Stimulated activated naive CD8-positive, alpha-beta T cell treated with anti-CD3 and anti-CD28 coated beads, Interleukin-15, amount 100 ng/mL, for 72 hours (primary cell): Measurements from ENCODE around the gene FGD6.

Source experiments
- ATAC-seq: fragments of 150-1000 bp; cut with Tn5 transposase; 2 replicates; pipeline ENCODE4 v1.10.0; 2021; ENCODE audit warnings: mild to moderate bottlenecking, moderate library complexity
- DNase-seq, 2 donors: peaks; one replicate each; pipeline ENCODE4 v3.0.0; 2021 to 2022
- H3K27ac Mint-ChIP-seq, 2 donors: one replicate each; pipeline ENCODE4 v1.8.0; 2022; ENCODE audit warnings: mild to moderate bottlenecking in 2 of 2, mixed read lengths in 2 of 2, moderate library complexity in 2 of 2
- H3K27me3 Mint-ChIP-seq: one replicate; pipeline ENCODE4 v1.8.0; 2022; ENCODE audit warnings: mixed read lengths
- H3K4me1 Mint-ChIP-seq: one replicate; pipeline ENCODE4 v1.8.0; 2022; ENCODE audit warnings: mild to moderate bottlenecking, mixed read lengths
- H3K4me3 Mint-ChIP-seq, 2 donors: one replicate each; pipeline ENCODE4 v1.8.0; 2022; ENCODE audit warnings: mild to moderate bottlenecking in 2 of 2, mixed read lengths in 2 of 2, moderate library complexity in 1 of 2
- H3K9me3 Mint-ChIP-seq, 2 donors: one replicate each; pipeline ENCODE4 v1.8.0; 2022; ENCODE audit warnings: mixed read lengths in 2 of 2

FGD6 gene

DNA sequence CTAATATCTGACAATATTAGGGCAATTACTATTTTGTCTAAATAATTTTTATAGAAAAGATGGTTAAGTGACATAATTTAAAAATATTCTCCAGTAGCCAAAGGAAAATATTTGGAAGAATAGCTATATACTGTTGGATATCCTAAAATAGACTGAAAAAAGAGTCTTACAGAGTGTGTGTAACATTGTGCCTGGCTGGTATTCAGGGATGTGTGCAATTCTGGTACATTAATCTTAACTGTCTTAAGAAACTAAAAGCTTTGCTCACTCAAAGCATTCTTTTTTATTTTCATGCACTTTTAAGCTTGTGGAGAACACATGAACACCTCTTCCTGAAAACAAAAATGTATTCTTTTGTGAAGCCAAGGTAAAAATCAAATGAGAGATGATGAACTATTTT, 133.8 kb downstream of the FGD6 start:
- Mint-ChIP-seq H3K27me3 (no peaks in the 10 kb centered on the region), H3K4me3 (no peak overlapping the region), H3K4me1 (peaks cover 6% of the 10 kb centered on the region), H3K27ac (no peak overlapping the region), H3K9me3 (no peaks in the 10 kb centered on the region)
- no peak for ATAC-seq
- DNase-seq: no peak

DNA sequence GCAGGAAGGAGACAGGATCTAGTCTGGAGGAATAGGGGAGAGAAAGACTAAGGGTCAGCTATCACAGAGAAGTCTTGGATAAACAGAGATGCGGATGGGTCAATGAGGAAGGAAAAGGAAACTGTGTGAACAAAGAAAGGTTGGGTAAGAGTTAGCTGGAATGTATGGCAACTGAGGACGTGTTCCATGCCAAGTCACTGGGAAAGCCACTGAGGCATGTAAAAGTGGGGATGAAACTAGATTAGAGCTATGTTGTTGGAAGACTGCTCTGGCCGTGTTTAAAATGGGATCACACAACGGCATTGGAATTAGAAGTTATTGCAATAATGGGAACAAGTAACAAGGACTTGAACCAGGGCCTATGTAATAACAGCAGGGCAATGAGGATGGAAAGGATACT, 139.9 kb downstream of the FGD6 start:
- no peaks in the 10 kb centered on the region for H3K9me3 Mint-ChIP-seq
- ATAC-seq (no peak), DNase-seq (no peak)
- H3K4me3 Mint-ChIP-seq: no peak overlapping the region
- no peaks in the 10 kb centered on the region for H3K27me3 Mint-ChIP-seq
- no peak overlapping the region for H3K27ac Mint-ChIP-seq
- no peaks in the 10 kb centered on the region for H3K4me1 Mint-ChIP-seq

GRCh38 chr12:95074766-95075165, 142.5 kb downstream of the FGD6 start:
- no peak overlapping the region for H3K27ac Mint-ChIP-seq
- peaks cover 7% of the 10 kb centered on the region for H3K4me1 Mint-ChIP-seq
- H3K9me3 Mint-ChIP-seq: no peaks in the 10 kb centered on the region
- no peaks in the 10 kb centered on the region for H3K27me3 Mint-ChIP-seq
- ATAC-seq: no peak
- DNase-seq: no peak
- H3K4me3 Mint-ChIP-seq: no peak overlapping the region

- ATAC-seq (no peak), DNase-seq (no peak)
- H3K9me3 Mint-ChIP-seq: no peaks in the 10 kb centered on the region
- H3K27ac Mint-ChIP-seq: peak overlapping the region in 1 of 2 donors; percentile 97
- peaks cover 7% of the 10 kb centered on the region for H3K4me1 Mint-ChIP-seq
- H3K27me3 Mint-ChIP-seq: no peaks in the 10 kb centered on the region
- H3K4me3 Mint-ChIP-seq: peak overlapping the region; percentile 89 to 92
Measured at GRCh38 chr12:95073698-95074520, 143.4 kb downstream of the FGD6 start.

DNA sequence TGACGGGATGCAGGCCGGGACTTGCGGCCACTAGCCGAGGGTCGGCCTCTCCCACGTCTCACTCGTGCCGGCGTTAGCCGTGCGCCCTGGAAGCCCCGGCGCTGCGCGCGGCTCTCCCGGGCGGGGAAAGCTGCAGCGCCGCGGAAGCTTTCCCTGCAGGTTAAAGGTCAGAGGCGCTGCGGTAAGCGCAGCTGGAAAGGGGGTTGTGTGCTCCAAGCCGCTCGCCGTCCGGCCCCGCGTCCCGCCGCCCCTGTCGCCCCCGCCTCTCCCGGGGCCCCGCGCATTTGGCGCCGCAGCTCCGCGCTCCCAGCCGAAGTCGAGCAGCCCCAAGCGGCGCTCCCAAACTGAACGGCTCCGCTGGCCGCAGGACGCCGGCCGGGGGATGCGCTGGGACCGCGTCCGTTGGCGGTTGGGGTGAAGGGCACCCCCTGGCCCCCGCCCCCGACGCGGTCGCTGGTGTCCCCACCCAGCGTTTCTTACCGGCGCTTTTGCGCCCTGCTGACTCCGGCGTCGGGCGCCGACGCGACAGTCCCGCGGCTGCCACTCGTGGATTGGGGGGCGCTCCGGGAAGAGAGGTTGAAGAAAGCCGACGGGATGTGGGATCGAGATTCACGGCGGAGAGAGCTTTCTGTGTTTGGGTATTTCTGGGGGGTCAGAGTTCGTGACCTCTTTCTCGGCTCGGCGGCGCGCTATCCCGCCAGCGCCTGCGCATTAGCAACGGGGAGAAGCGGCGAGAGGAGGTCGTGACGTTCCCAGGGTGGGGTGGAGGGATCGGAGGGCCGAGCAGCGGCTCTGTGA, 144.2 kb downstream of the FGD6 start, which contains the start of gene NR2C1:
Gene NR2C1 (minus strand): TSS at position 719 of the 798 bp plus-strand sequence. CDS start 6,234 bp downstream, outside the sequence.
- H3K27ac Mint-ChIP-seq: peak within 1 kb of the TSS; percentile 96 to 97
- peak; percentile 97 for ATAC-seq
- peak; percentile 90 to 96 for DNase-seq
- no peaks in the 10 kb centered on the region for H3K27me3 Mint-ChIP-seq
- no peaks in the 10 kb centered on the region for H3K9me3 Mint-ChIP-seq
- H3K4me3 Mint-ChIP-seq: peak within 1 kb of the TSS; percentile 89 to 92
- H3K4me1 Mint-ChIP-seq: peaks cover 7% of the 10 kb centered on the region

DNA sequence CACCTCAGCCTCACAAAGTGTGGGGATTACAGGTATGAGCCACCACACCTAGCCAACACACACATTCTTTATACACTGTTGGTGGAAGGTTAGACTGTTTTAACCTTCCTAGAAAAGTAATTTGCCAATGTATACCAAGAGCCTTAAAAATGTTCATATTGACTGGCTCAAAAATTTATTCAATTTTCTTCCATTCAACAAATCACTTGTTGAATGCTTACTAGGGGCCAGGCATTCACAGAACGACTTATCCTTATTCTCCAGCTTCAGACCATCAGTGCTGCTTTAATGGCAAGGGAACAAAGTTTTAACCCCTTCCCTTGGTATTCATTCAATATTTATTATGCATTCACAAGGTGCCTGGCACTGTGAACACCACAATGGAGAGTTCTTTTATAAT, 146.9 kb downstream of the FGD6 start:
- no peaks in the 10 kb centered on the region for H3K9me3 Mint-ChIP-seq
- H3K4me1 Mint-ChIP-seq: peaks cover 7% of the 10 kb centered on the region
- ATAC-seq: no peak
- no peak overlapping the region for H3K4me3 Mint-ChIP-seq
- no peaks in the 10 kb centered on the region for H3K27me3 Mint-ChIP-seq
- DNase-seq: no peak
- H3K27ac Mint-ChIP-seq: no peak overlapping the region

GRCh38 chr12:95066091-95066855, 151.0 kb downstream of the FGD6 start:
- no peaks in the 10 kb centered on the region for H3K27me3 Mint-ChIP-seq
- no peak for ATAC-seq
- DNase-seq: no peak
- H3K4me3 Mint-ChIP-seq: no peak overlapping the region
- no peaks in the 10 kb centered on the region for H3K9me3 Mint-ChIP-seq
- H3K27ac Mint-ChIP-seq: no peak overlapping the region
- H3K4me1 Mint-ChIP-seq: peaks cover 7% of the 10 kb centered on the region

- no peak overlapping the region for H3K27ac Mint-ChIP-seq
- no peak overlapping the region for H3K4me3 Mint-ChIP-seq
- no peaks in the 10 kb centered on the region for H3K27me3 Mint-ChIP-seq
- no peaks in the 10 kb centered on the region for H3K9me3 Mint-ChIP-seq
- H3K4me1 Mint-ChIP-seq: no peaks in the 10 kb centered on the region
- DNase-seq (no peak), ATAC-seq (no peak)
Measured at GRCh38 chr12:95060951-95061350, 156.3 kb downstream of the FGD6 start.

DNA sequence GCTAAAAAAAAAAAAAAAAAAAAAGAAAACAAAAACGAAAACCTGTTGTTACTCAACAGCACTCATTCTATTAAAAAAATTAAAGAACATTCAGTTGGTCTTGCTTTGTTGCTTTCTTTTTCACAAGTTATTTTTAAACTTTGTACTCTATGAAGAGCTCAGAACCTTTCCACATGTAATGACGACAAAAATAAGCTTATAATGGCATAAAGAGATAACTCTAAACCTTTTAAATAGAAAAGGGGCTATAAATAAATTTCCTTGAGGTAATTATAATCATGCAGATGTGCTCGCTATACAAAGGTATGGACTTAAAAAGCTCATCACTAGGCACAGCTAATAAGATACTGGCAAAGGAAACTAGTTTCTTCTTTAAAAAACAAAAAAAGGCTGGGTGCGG, 157.3 kb downstream of the FGD6 start:
- Mint-ChIP-seq H3K27ac (no peak overlapping the region), H3K4me3 (no peak overlapping the region), H3K27me3 (no peaks in the 10 kb centered on the region), H3K9me3 (no peaks in the 10 kb centered on the region), H3K4me1 (no peaks in the 10 kb centered on the region)
- ATAC-seq: no peak
- DNase-seq: no peak

DNA sequence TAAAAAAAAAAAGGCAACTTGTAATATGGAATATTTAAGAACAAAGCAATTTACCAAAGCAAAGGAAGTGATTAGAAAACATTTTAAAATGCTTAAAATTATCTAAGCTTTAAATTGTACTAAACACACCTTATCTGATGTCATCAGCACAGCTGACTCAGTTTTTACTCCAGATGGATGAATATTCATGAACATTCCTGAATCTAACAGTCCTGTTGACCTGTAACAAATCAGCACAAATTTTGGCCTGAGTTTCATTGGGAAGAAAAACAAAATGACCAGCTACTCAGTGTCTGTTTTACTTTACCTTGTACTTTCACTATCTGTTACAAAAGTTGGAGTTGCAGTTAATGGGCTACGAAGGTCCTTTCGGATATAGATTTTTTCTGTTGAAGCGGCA, 159.8 kb downstream of the FGD6 start:
- Mint-ChIP-seq H3K9me3 (no peaks in the 10 kb centered on the region), H3K27me3 (no peaks in the 10 kb centered on the region), H3K4me3 (no peak overlapping the region), H3K27ac (no peak overlapping the region), H3K4me1 (no peaks in the 10 kb centered on the region)
- DNase-seq (no peak), ATAC-seq (no peak)

DNA sequence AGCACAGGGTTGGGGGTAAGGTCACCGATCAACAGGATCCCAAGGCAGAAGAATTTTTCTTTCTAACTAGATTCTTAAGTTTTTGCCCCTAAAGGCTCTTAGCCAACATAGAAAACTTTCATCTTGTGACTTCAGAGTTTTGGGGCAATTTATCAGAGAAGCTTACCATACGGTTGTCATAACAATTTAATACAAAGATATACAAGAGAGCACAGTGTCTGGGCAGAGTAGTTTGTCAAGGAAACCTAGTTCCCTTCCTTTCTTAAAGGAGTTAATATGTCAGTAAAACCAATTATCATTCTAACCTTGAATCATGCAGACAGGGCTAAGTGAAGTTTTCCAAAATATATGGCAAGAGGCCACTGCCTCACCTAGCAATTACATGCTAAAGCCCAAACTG, 162.2 kb downstream of the FGD6 start:
- Mint-ChIP-seq H3K27me3 (no peaks in the 10 kb centered on the region), H3K4me3 (no peak overlapping the region), H3K4me1 (no peaks in the 10 kb centered on the region), H3K27ac (no peak overlapping the region), H3K9me3 (no peaks in the 10 kb centered on the region)
- DNase-seq (no peak), ATAC-seq (no peak)

DNA sequence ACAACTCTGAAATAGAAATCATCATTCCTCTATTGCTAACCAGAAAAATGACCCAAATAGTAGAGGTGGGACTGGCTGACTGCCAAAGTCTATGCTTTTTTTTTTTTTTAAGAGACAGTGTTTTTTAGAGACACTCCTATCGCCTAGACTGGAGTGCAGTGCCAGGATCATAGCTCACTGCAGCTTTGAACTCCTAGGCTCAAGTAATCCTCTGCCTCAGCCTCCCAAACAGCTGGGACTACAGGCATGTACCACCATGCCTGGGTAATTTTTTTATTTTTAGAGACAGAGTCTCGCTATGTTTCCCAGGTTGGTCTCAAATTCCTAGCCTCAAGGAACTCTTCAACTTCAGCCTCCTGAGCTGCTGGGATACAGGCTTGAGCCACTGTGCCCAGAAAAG, 163.1 kb downstream of the FGD6 start:
- DNase-seq: no peak
- H3K4me1 Mint-ChIP-seq: no peaks in the 10 kb centered on the region
- H3K4me3 Mint-ChIP-seq: no peak overlapping the region
- H3K27me3 Mint-ChIP-seq: no peaks in the 10 kb centered on the region
- no peak overlapping the region for H3K27ac Mint-ChIP-seq
- no peaks in the 10 kb centered on the region for H3K9me3 Mint-ChIP-seq
- no peak for ATAC-seq

- Mint-ChIP-seq H3K27ac (no peak overlapping the region), H3K27me3 (no peaks in the 10 kb centered on the region), H3K4me3 (no peak overlapping the region), H3K9me3 (no peaks in the 10 kb centered on the region), H3K4me1 (no peaks in the 10 kb centered on the region)
- no peak for ATAC-seq
- DNase-seq: no peak
Measured at GRCh38 chr12:95051241-95051640, 166.0 kb downstream of the FGD6 start.

DNA sequence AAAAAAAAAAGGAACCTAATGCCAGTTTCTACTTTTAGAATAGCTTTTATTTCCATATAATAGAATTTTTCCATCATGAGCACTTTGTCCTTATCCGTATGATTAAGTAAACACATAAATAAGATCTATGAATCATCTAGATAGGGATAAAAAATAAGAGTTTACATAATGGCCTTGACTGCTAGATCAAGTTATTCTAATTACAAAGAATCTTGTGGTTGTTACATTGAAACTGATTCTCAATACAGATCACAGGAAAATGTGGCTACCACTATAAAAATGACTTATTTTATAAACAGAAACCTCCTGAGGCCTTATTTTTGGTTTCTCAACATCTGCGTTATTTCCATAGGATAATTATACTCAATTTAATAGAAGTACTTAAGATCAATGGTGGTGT, 179.4 kb downstream of the FGD6 start:
- Mint-ChIP-seq H3K27me3 (no peaks in the 10 kb centered on the region), H3K4me3 (no peak overlapping the region), H3K27ac (no peak overlapping the region), H3K4me1 (peaks cover 10% of the 10 kb centered on the region), H3K9me3 (no peaks in the 10 kb centered on the region)
- ATAC-seq: peak; percentile 53
- no peak for DNase-seq

- Mint-ChIP-seq H3K27me3 (no peaks in the 10 kb centered on the region), H3K4me3 (no peak overlapping the region)
- no peak for DNase-seq
Measured at GRCh38 chr12:95034750-95035149, 182.5 kb downstream of the FGD6 start.

More at GRCh38 chr12:95034750-95035149, 182.5 kb downstream of the FGD6 start:
- H3K4me1 Mint-ChIP-seq: peaks cover 10% of the 10 kb centered on the region
- H3K9me3 Mint-ChIP-seq: no peaks in the 10 kb centered on the region
- ATAC-seq: no peak
- no peak overlapping the region for H3K27ac Mint-ChIP-seq
